Neural cell (in vitro differentiated cells): Measurements from ENCODE around the gene VAMP8. TPM values are rescaled to one million over a fixed set of nuclear protein-coding genes. Genes with fewer than 3 reads are reported as not detected.

Experiments
- H2AFZ ChIP-seq: fragments of 200-600, 300-800 bp; sonication (generic), shearing (Covaris generic); 2 replicates; pipeline ENCODE4 v1.6.0; 2014; ENCODE audit warnings: low read depth, mild to moderate bottlenecking, antibody characterized with exemption, low read length, moderate library complexity
- H3F3A ChIP-seq: fragments of 200-600 bp; shearing (Covaris generic); 2 replicates; pipeline ENCODE4 v1.6.1; 2016; ENCODE audit warnings: mild to moderate bottlenecking, moderate library complexity, mixed read lengths, antibody characterized with exemption, low read length; ENCODE audit not compliant: insufficient read depth, poor library complexity, severe bottlenecking
- H3K27ac ChIP-seq: fragments of 200-600, 300-800 bp; sonication (generic), shearing (Covaris generic); 2 replicates; pipeline ENCODE4 v1.5.1; 2014; ENCODE audit warnings: mild to moderate bottlenecking, low read length, moderate library complexity
- H3K27me3 ChIP-seq: fragments of 300-800, 200-600 bp; sonication (generic), shearing (Covaris generic); 2 replicates; pipeline ENCODE4 v1.6.0; 2014; ENCODE audit warnings: mild to moderate bottlenecking, low read depth, low read length, moderate library complexity; ENCODE audit not compliant: insufficient read depth
- H3K36me3 ChIP-seq: fragments of 300-800, 200-600 bp; sonication (generic), shearing (Covaris generic); 2 replicates; pipeline ENCODE4 v1.5.1; 2014; ENCODE audit warnings: mild to moderate bottlenecking, antibody characterized with exemption, low read length, moderate library complexity; ENCODE audit not compliant: insufficient read depth
- H3K4me2 ChIP-seq: fragments of 300-800, 200-600 bp; sonication (generic), shearing (Covaris generic); 2 replicates; pipeline ENCODE4 v1.6.0; 2014; ENCODE audit warnings: mild to moderate bottlenecking, low read length
- H3K4me3 ChIP-seq: fragments of 300-800, 200-600 bp; sonication (generic), shearing (Covaris generic); 2 replicates; pipeline ENCODE4 v1.5.1; 2014; ENCODE audit warnings: mild to moderate bottlenecking, low read length, moderate library complexity
- H3K79me2 ChIP-seq: fragments of 200-600 bp; shearing (Covaris generic); replicated peaks from 2 replicates; pipeline ENCODE4 v1.6.0; 2014; ENCODE audit warnings: mild to moderate bottlenecking, low read length, moderate library complexity; ENCODE audit not compliant: insufficient read depth
- H3K9ac ChIP-seq: fragments of 300-800, 200-600 bp; sonication (generic), shearing (Covaris generic); 2 replicates; pipeline ENCODE4 v1.6.1; 2016; ENCODE audit warnings: mild to moderate bottlenecking, low read length, mixed read lengths
- H3K9me2 ChIP-seq: fragments of 200-600 bp; shearing (Covaris generic); 2 replicates; pipeline ENCODE4 v1.6.1; 2016; ENCODE audit warnings: mild to moderate bottlenecking, low read length, mixed read lengths; ENCODE audit not compliant: insufficient read depth
- H3K9me3 ChIP-seq: fragments of 200-600, 300-800 bp; sonication (generic), shearing (Covaris generic); 2 replicates; pipeline ENCODE4 v1.6.1; 2016; ENCODE audit warnings: mild to moderate bottlenecking, mixed run types, low read length, moderate library complexity, mixed read lengths
- H4K20me1 ChIP-seq: fragments of 200-600 bp; shearing (Covaris generic); 2 replicates; pipeline ENCODE4 v1.6.1; 2016; ENCODE audit warnings: mild to moderate bottlenecking, mixed run types; ENCODE audit not compliant: insufficient read depth
- CTCF ChIP-seq: fragments of 450-650 bp; IDR thresholded peaks from 2 replicates; pipeline ENCODE4 v1.5.1; 2014; ENCODE audit warnings: antibody characterized with exemption, mild to moderate bottlenecking, moderate library complexity; ENCODE audit not compliant: poor library complexity, severe bottlenecking
- EP300 ChIP-seq: fragments of 450-650 bp; conservative IDR thresholded peaks from 2 replicates; pipeline ENCODE4 v1.6.1; 2014; ENCODE audit warnings: antibody characterized with exemption, mild to moderate bottlenecking, moderate library complexity; ENCODE audit not compliant: poor library complexity, severe bottlenecking
- EZH2 ChIP-seq: fragments of 200-600, 300-800 bp; shearing (Covaris generic), sonication (generic); IDR thresholded peaks from 2 replicates; pipeline ENCODE4 v1.6.1; 2014; ENCODE audit warnings: antibody characterized with exemption, low read length, borderline replicate concordance, mild to moderate bottlenecking; ENCODE audit not compliant: insufficient read depth, poor library complexity, severe bottlenecking
- MXI1 ChIP-seq: fragments of 450-650 bp; conservative IDR thresholded peaks from 2 replicates; pipeline ENCODE4 v1.6.1; 2014; ENCODE audit warnings: antibody characterized with exemption, mild to moderate bottlenecking; ENCODE audit not compliant: poor library complexity, severe bottlenecking
- POLR2AphosphoS5 ChIP-seq: IDR thresholded peaks from 2 replicates; pipeline ENCODE4 v1.6.1; 2012
- RAD21 ChIP-seq: fragments of 450-650 bp; conservative IDR thresholded peaks from 2 replicates; pipeline ENCODE4 v1.6.1; 2014; ENCODE audit warnings: antibody characterized with exemption, mild to moderate bottlenecking, moderate library complexity
- REST ChIP-seq: IDR thresholded peaks from 2 replicates; pipeline ENCODE4 v1.6.1; 2012; ENCODE audit warnings: borderline replicate concordance
- SMC3 ChIP-seq: fragments of 450-650 bp; conservative IDR thresholded peaks from 2 replicates; pipeline ENCODE4 v1.6.1; 2014; ENCODE audit warnings: antibody characterized with exemption, mild to moderate bottlenecking, moderate library complexity; ENCODE audit not compliant: poor library complexity
- TAF1 ChIP-seq: IDR thresholded peaks from 2 replicates; pipeline ENCODE4 v1.6.1; 2012; ENCODE audit warnings: low read depth
- polyA plus RNA-seq: library from polyadenylated mRNA; depleted of rRNA; stranded (reverse); fragments of >200 nt; gene quantifications from 2 replicates; pipeline ENCODE4 v1.2.3, GENCODE V29; 2014

The VAMP8 gene
- polyA plus RNA-seq, 1 donor from 2014 or later: not detected

GRCh38 chr2:85566265-85566664 lies 11.1 kb upstream of the VAMP8 start:
- no peaks in the 10 kb centered on the region for H3K9me2 ChIP-seq
- H2AFZ ChIP-seq: no peak overlapping the region
- TF ChIP-seq TAF1: no peak
- no peak for TF ChIP-seq POLR2AphosphoS5
- TF ChIP-seq SMC3: no peak
- no peak for TF ChIP-seq MXI1
- no peak for TF ChIP-seq EZH2
- no peak for TF ChIP-seq REST
- no peak for TF ChIP-seq EP300
- no peak for TF ChIP-seq RAD21
- no peak for TF ChIP-seq CTCF
- H3K27me3 ChIP-seq: no peaks in the 10 kb centered on the region
- H3K27ac ChIP-seq: no peak overlapping the region
- H3K4me3 ChIP-seq: no peak overlapping the region
- no peaks in the 10 kb centered on the region for H3F3A ChIP-seq
- no peak overlapping the region for H3K4me2 ChIP-seq
- H3K36me3 ChIP-seq: no peaks in the 10 kb centered on the region
- no peak overlapping the region for H3K9ac ChIP-seq
- no peaks in the 10 kb centered on the region for H3K79me2 ChIP-seq
- H3K9me3 ChIP-seq: no peaks in the 10 kb centered on the region
- H4K20me1 ChIP-seq: no peaks in the 10 kb centered on the region

DNA sequence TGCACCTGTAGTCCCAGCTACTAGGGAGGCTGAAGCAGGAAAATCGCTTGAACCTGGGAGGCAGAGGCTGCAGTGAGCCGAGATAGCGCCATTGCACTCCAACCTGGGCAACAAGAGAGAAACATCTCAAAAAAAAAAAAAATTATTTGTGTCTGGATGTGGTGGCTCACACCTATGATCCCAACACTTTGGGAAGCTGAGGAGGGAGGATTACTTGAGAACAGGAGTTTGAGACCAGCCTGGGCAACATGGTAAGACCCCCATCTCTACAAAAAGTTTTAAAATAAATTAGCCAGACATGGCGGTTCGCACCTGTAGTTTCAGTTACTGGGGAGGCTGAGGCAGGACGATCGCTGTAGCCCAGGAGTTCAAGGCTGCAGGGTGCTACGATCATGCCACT lies 1.6 kb upstream of the VAMP8 start:
- Histone ChIP-seq H4K20me1 (no peaks in the 10 kb centered on the region), H3K9me3 (no peaks in the 10 kb centered on the region), H3K27ac (no peak overlapping the region), H3K4me3 (no peak overlapping the region), H3K9me2 (no peaks in the 10 kb centered on the region), H3F3A (no peaks in the 10 kb centered on the region), H2AFZ (no peak overlapping the region), H3K36me3 (no peaks in the 10 kb centered on the region), H3K9ac (no peak overlapping the region), H3K79me2 (no peaks in the 10 kb centered on the region), H3K4me2 (no peak overlapping the region), H3K27me3 (peaks cover 3% of the 10 kb centered on the region)
- TF ChIP-seq CTCF (no peak), POLR2AphosphoS5 (no peak), MXI1 (no peak), EP300 (no peak), SMC3 (no peak), RAD21 (no peak), TAF1 (no peak), EZH2 (no peak), REST (no peak)
